GM18526 (cell line): ENCODE results near the gene TTLL12.

Source experiments
- POLR2A ChIP-seq: IDR thresholded peaks from 3 replicates; pipeline ENCODE4 v1.6.1; 2011; ENCODE audit not compliant: insufficient read length; ENCODE audit errors: extremely low read depth

The TTLL12 gene

GRCh38 chr22:43162412-43163150, 24.4 kb downstream of the TTLL12 start:
- TF ChIP-seq POLR2A = no peak

- TF ChIP-seq POLR2A = no peak
Observed at GRCh38 chr22:43160497-43161126, 26.3 kb downstream of the TTLL12 start.

- TF ChIP-seq POLR2A = no peak
Observed at GRCh38 chr22:43159484-43160178, 27.3 kb downstream of the TTLL12 start.

GRCh38 chr22:43158778-43159483, 28.0 kb downstream of the TTLL12 start:
- no peak for TF ChIP-seq POLR2A

GRCh38 chr22:43157874-43158546, 28.9 kb downstream of the TTLL12 start:
- no peak for TF ChIP-seq POLR2A

- TF ChIP-seq POLR2A = no peak
Observed at GRCh38 chr22:43156413-43156812, 30.5 kb downstream of the TTLL12 start.

- TF ChIP-seq POLR2A = no peak
Observed at GRCh38 chr22:43155789-43156188, 31.1 kb downstream of the TTLL12 start.

- no peak for TF ChIP-seq POLR2A
Observed at GRCh38 chr22:43154887-43155536, 31.9 kb downstream of the TTLL12 start.

- no peak for TF ChIP-seq POLR2A
Observed at GRCh38 chr22:43153899-43154298, 33.0 kb downstream of the TTLL12 start.

GRCh38 chr22:43152357-43153071, 34.4 kb downstream of the TTLL12 start:
- no peak for TF ChIP-seq POLR2A

- no peak for TF ChIP-seq POLR2A
Observed at GRCh38 chr22:43152003-43152356, 35.0 kb downstream of the TTLL12 start.

- TF ChIP-seq POLR2A = peak; percentile 45
Observed at GRCh38 chr22:43151251-43152002, 35.5 kb downstream of the TTLL12 start, which contains the start of gene TSPO. TSS of gene TSPO (plus strand) at chr22:43151559. CDS start at chr22:43159239, 7,680 bp downstream.

- no peak for TF ChIP-seq POLR2A
Observed at GRCh38 chr22:43150731-43151206, 36.2 kb downstream of the TTLL12 start.
